Stimulated activated CD8-positive, alpha-beta memory T cell treated with anti-CD3 and anti-CD28 coated beads, Interleukin-7, amount 100 ng/mL, for 24 hours (primary cell): ENCODE results near the gene SLC46A1.

Source experiments
- DNase-seq: peaks from one replicate; pipeline ENCODE4 v3.0.0-alpha.2; 2020; ENCODE audit warnings: low read depth

SLC46A1 gene

GRCh38 chr17:28404007-28404406 is 2.0 kb downstream of the SLC46A1 start:
- DNase-seq, result no peak

- no peak for DNase-seq
These were observed 3.2 kb downstream of the SLC46A1 start for GRCh38 chr17:28402844-28403243.

- DNase-seq, result no peak
These were observed 3.8 kb downstream of the SLC46A1 start for GRCh38 chr17:28402224-28402630.

GRCh38 chr17:28399808-28400207 is 6.2 kb downstream of the SLC46A1 start:
- DNase-seq, result no peak

- DNase-seq, result no peak
These were observed 7.6 kb downstream of the SLC46A1 start for GRCh38 chr17:28398280-28398981.

GRCh38 chr17:28397687-28398279 is 8.2 kb downstream of the SLC46A1 start:
- DNase-seq, result no peak

- no peak for DNase-seq
These were observed 8.7 kb downstream of the SLC46A1 start for GRCh38 chr17:28397275-28397674.

- DNase-seq, result no peak
These were observed 9.3 kb downstream of the SLC46A1 start for GRCh38 chr17:28396635-28397239.

- DNase-seq, result no peak
These were observed 10.0 kb downstream of the SLC46A1 start for GRCh38 chr17:28395968-28396367.

GRCh38 chr17:28395426-28395825 is 10.6 kb downstream of the SLC46A1 start:
- DNase-seq, result no peak

- DNase-seq, result no peak
These were observed 11.5 kb downstream of the SLC46A1 start for GRCh38 chr17:28394337-28395116.

GRCh38 chr17:28392491-28392890 is 13.5 kb downstream of the SLC46A1 start:
- no peak for DNase-seq

GRCh38 chr17:28391401-28391800 is 14.6 kb downstream of the SLC46A1 start:
- DNase-seq, result no peak

- no peak for DNase-seq
These were observed 15.0 kb downstream of the SLC46A1 start for GRCh38 chr17:28390984-28391383.

- no peak for DNase-seq
These were observed 15.4 kb downstream of the SLC46A1 start for GRCh38 chr17:28390563-28390962.

- DNase-seq, result no peak
These were observed 15.9 kb downstream of the SLC46A1 start for GRCh38 chr17:28390141-28390540.

- no peak for DNase-seq
These were observed 17.9 kb downstream of the SLC46A1 start for GRCh38 chr17:28388106-28388505.

GRCh38 chr17:28386391-28386790 is 19.6 kb downstream of the SLC46A1 start:
- DNase-seq, result no peak

GRCh38 chr17:28385406-28385805 is 20.6 kb downstream of the SLC46A1 start:
- DNase-seq, result no peak

- no peak for DNase-seq
These were observed 21.0 kb downstream of the SLC46A1 start for GRCh38 chr17:28385037-28385400.

GRCh38 chr17:28384281-28385036 is 21.6 kb downstream of the SLC46A1 start:
- no peak for DNase-seq
